AG10803 (cell line): ENCODE results near the gene SLC8A2.
"Not testable (repeated sequence)": the region's sequence is repeated elsewhere in the genome, so short reads cannot be mapped to it uniquely, and the experiment has no call there.

Experiments
- DNase-seq: peaks from one replicate; pipeline ENCODE4 v3.0.0; 2010; ENCODE audit warnings: low read depth
- H3K4me3 ChIP-seq: 2 replicates; pipeline ENCODE4 v1.5.1; 2011; ENCODE audit warnings: mild to moderate bottlenecking, low read length, control low read depth
- TF ChIP-seq, protein P1 (sequence below): conservative IDR thresholded peaks from 2 replicates; pipeline ENCODE4 v1.5.1; 2011; ENCODE audit warnings: mild to moderate bottlenecking, low read length, control low read depth, inconsistent platforms

SLC8A2 gene

DNA sequence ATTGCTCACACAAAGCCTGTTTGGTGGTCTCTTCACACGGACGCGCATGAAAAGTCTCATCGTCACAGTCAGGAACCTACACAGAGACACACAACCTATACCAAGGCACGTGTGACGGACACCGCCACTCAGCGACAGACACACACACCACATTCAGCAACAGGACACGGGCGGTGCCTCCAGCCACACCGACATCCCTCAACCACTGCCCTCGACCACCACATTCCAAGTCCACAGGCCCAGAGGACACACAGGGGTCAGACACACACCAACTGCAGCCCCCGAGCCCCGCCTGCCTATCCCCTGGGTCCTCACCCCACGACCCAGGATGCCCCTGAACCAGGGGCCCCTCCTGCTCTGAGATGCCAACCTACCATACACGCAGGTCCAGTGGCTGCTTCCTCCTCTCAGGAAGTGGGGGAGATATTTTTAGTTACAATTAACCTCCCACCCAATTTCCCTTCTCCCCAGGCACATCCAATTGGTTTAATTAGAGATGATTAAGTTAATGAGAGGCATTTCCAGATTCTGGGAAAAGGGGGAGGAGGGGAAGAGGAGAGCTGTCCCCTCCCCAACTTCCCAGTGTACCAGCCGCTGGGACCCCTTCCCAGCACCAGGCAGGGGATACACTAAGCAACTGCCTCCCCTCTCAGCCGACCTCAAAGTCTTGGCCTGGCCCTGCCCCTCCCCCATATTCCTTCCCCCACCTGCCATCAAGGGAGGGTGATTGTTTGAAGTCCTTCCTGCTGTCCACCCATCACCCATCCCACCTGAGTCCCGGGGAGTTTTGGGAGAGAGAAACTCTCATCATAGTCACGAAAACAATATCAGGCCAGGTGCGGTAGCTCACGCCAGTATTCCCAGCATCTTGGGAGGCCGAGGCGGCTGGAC is 72.7 kb downstream of the SLC8A2 start:
- TF ChIP-seq, protein P1, sequence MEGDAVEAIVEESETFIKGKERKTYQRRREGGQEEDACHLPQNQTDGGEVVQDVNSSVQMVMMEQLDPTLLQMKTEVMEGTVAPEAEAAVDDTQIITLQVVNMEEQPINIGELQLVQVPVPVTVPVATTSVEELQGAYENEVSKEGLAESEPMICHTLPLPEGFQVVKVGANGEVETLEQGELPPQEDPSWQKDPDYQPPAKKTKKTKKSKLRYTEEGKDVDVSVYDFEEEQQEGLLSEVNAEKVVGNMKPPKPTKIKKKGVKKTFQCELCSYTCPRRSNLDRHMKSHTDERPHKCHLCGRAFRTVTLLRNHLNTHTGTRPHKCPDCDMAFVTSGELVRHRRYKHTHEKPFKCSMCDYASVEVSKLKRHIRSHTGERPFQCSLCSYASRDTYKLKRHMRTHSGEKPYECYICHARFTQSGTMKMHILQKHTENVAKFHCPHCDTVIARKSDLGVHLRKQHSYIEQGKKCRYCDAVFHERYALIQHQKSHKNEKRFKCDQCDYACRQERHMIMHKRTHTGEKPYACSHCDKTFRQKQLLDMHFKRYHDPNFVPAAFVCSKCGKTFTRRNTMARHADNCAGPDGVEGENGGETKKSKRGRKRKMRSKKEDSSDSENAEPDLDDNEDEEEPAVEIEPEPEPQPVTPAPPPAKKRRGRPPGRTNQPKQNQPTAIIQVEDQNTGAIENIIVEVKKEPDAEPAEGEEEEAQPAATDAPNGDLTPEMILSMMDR: no peak
- H3K4me3 ChIP-seq: no peak overlapping the region
- DNase-seq: no peak

DNA sequence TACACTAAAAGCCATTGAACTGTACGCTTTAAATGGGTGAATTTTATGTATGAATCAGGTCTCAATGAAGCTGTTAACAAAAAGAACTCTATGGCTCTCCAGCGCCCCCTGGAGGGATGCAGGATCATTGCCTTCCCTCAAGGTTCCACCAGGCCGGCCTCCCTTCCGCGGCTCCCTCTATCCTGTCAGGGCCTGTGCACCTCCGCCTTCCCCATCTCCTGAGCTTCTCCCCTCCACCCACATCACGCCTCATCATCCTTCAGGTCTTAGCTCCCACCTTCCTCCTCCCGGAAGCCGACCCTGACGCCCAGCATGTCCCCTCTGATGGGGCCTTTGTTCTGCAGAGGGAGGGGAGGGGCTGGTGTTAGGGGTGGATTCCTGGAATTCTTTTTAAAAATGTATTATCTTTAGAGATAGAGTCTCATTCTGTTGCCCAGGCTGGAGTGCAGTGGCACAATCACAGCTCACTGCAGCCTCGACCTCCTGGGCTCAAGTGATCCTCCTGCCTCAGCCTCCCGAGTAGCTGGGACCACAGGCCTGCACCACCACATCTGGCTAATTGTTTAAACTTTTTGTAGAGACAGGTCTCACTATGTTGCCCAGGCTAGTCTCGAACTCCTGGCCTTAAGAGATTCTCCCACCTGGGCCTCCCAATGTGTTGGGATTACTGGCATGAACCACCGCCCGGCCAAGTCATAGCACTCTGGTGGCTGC is 80.0 kb downstream of the SLC8A2 start:
- no peak overlapping the region for H3K4me3 ChIP-seq
- TF ChIP-seq, protein P1: peak; percentile 93
- DNase-seq: peak; percentile 64

DNA sequence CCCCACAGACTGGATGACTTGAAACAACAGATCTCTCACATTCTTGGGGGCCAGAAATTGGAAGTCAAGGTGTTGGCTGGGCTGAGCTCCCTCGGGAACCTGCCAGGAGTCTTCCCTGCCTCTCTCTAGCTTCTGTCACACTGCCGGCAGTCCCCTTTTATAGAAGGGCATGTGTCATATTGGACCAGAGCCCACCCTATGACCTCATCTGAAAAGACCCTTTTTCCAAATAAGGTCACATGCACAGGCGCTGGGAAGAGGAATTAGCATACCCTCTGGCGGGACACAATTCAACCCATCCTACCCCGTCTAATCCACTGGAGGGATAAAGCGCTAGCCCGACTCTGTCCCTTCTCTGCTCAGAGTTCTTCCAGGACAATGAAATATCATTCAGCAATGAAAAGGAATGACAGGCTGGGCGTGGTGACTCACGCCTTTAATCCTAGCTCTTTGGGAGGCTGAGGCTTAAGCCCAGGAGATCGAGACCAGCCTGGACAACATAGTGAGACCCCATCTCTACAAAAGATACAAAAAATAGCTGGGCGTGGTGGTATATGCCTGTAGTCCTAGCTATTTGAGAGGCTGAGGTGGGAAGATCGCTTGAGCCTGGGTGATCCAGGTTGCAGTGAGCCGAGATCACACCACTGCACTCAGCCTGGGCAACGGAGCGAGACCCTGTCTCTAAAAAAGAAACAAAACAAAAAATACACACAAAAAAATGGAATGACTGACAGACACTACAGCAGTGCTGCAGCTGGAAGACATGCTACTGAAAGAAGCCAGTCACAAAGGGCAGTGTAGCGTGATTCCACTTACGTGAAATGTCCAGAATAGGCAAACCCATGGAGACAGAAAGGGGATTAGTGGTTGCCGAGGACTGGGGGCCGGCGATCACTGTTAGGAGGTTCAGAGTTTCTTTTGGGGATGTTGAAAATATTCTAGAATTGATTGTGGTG is 80.9 kb downstream of the SLC8A2 start:
- TF ChIP-seq, protein P1: no peak
- no peak for DNase-seq
- H3K4me3 ChIP-seq: no peak overlapping the region

DNA sequence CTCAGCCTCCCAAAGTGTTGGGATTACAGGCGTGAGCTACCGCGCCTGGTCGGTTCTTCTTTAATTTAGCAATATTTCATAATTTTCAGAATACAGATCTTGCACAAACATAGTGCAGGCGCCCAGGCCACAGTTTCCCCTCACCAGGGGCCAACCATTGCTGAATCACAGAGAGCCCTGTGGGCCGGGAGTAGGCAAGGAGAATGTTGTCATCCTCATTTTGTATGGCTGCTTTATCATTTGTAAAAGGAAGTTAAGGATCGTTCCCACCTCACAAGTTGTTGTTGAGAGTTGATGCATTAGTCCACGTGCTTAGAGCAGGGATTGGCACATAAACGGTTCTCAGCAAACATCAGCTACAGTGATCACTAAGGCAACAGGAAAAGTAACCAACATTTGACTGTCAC is 82.5 kb downstream of the SLC8A2 start:
- TF ChIP-seq, protein P1: no peak
- DNase-seq: no peak
- H3K4me3 ChIP-seq: no peak overlapping the region

DNA sequence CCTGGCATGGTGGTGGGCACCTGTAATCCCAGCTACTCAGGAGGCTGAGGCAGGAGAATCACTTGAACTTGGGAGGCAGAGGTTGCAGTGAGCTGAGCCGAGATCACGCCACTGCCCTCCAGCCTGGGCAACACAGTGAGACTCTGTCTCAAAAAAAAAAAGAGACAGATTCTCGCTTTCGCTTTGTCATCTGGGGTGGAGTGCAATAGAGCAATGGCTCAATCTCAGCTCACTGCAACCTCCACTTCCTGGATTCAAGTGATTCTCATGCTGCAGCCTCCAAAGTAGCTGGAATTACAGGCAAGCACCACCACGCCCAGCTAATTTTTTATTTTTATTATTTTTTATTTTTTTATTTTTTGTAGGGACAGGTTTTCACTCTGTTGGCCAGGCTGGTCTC is 83.0 kb downstream of the SLC8A2 start:
- not testable (repeated sequence) for H3K4me3 ChIP-seq, DNase-seq

DNA sequence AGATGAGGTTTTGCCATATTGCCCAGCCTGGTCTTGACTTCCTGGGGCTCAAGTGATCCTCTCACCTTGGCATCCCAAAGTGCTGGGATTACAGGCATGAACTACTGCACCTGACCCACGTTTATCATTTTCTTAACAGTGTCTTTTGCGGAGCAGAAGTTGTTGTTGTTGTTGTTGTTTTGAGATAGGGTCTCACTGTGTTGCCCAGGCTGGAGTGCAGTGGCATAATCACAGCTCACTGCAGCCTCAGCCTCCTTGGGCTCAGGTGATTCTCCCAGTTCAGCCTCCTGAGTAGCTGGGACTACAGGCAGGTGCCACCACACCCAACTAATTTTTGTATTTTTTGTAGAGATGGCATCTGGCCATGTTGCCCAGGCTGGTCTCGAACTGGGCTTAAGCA is 84.1 kb downstream of the SLC8A2 start:
- DNase-seq, H3K4me3 ChIP-seq: not testable (repeated sequence)

DNA sequence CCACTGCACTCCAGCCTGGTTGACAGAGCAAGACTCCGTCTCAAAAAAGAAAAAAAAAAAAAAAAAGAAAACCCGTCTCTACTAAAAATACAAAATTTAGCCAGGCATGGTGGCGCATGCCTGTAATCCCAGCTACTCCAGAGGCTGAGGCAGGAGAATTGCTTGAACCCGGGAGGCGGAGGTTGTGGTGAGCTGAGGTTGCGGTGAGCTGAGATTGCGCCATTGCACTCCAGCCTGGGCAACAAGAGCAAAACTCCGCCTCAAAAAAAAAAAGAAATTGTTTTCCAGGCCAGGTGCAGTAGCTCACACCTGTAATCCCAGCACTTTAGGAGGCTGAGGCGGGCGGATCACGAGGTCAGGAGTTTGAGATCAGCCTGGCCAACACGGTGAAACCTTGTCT is 85.1 kb downstream of the SLC8A2 start:
- H3K4me3 ChIP-seq, DNase-seq: not testable (repeated sequence)

DNA sequence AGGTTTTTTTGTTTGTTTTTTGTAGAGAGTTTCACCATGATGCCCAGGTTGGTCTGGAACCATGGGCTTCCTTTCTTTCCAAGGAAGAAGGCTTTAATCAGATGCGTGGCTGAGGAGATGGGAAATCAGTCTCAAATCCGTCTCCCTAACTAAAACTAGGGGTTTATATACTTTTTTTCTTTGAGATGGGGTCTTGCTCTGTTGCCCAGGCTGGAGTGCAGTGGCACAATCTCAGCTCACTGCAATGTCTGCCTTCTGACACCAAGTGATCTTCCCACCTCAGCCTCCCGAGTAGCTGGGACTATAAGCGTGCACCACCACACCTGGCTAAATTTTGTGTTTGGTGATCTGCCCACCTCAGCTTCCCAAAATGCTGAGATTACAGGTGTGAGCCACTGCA is 87.2 kb downstream of the SLC8A2 start:
- DNase-seq, H3K4me3 ChIP-seq: not testable (repeated sequence)

DNA sequence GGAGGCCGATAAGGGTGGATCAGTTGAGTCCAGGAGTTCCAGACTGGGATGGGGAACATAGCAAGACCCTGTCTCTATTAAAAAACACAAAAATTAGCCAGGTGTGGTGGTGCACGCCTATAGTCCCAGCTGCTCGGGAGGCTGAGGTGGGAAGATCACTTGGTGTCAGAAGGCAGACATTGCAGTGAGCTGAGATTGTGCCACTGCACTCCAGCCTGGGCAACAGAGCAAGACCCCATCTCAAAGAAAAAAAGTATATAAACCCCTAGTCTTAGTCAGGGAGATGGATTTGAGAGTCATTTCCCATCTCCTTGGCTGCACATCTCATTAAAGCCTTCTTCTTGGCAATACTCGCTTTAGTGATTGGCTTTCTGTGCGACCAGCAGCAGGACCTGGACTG is 87.8 kb downstream of the SLC8A2 start:
- H3K4me3 ChIP-seq, DNase-seq: not testable (repeated sequence)
